ENCODE results near the gene AHCTF1.

- TF ChIP-seq CTCF (IDR thresholded peaks at IDR 0.05) (no peak), POLR2A (IDR thresholded peaks at IDR 0.05) (no peak)
These were observed 46.5 kb upstream of the AHCTF1 start for GRCh38 chr1:246978281-246978680.

All from adrenal gland (tissue), 5 donors.